Panc1 (cell line): ENCODE results near the gene SMIM7. TPM values are rescaled to one million over a fixed set of nuclear protein-coding genes. Genes with fewer than 3 reads are reported as not detected.

Experiments used
- ATAC-seq: fragments of 200-7000 bp; cut with Tn5 transposase; 2 replicates; pipeline ENCODE4 v1.9.1; 2020; ENCODE audit warnings: mild to moderate bottlenecking, moderate library complexity
- BruUV-seq: library from RNA; stranded (reverse); fragments of 400-500 nt; replicated peaks from 2 replicates; lab custom pipeline; 2021; lab: Mats Ljungman, UMichigan
- CTCF ChIA-PET: fragments of 300-600 bp; sonication (Branson Sonifier 250); formaldehyde crosslinking; loops from one replicate; lab custom pipeline; 2022; ENCODE audit warnings: antibody characterized with exemption; lab: Charles Lee
- POLR2A ChIA-PET: fragments of 300-600 bp; sonication (Branson Sonifier 250); formaldehyde crosslinking; loops from one replicate; lab custom pipeline; 2022; ENCODE audit warnings: antibody characterized with exemption; lab: Charles Lee
- DNase-seq: peaks from one replicate; pipeline ENCODE4 v3.0.0-alpha.2; 2010; ENCODE audit warnings: low read depth, low spot score
- H3K27ac ChIP-seq: 2 replicates; pipeline ENCODE4 v1.5.1; 2011; ENCODE audit warnings: mild to moderate bottlenecking, low read length, inconsistent platforms
- H3K27me3 ChIP-seq: fragments of 200-500 bp; sonication (Bioruptor generic); 2 replicates; pipeline ENCODE4 v1.6.0; 2014; ENCODE audit warnings: low read length, inconsistent platforms; ENCODE audit not compliant: control insufficient read depth, insufficient read depth
- H3K36me3 ChIP-seq: fragments of 200-500 bp; sonication (Bioruptor generic); 2 replicates; pipeline ENCODE4 v1.5.1; 2014; ENCODE audit warnings: inconsistent platforms, mild to moderate bottlenecking, low read length, moderate library complexity; ENCODE audit not compliant: control insufficient read depth, insufficient read depth
- H3K4me1 ChIP-seq: 2 replicates; pipeline ENCODE4 v1.5.1; 2011; ENCODE audit warnings: inconsistent platforms, mild to moderate bottlenecking, low read length, moderate library complexity; ENCODE audit not compliant: control insufficient read depth, insufficient read depth
- H3K4me3 ChIP-seq, 2 experiments: 2 replicates each; pipeline ENCODE4 v1.5.1; 2011 to 2012; ENCODE audit warnings: low read depth in 2 of 2, low read length in 2 of 2, mild to moderate bottlenecking in 2 of 2, inconsistent platforms in 1 of 2, moderate library complexity in 1 of 2
- H3K9me3 ChIP-seq: fragments of 200-500 bp; sonication (Bioruptor generic); 2 replicates; pipeline ENCODE4 v1.5.1; 2014; ENCODE audit warnings: low read depth, mild to moderate bottlenecking, inconsistent platforms, low read length, moderate library complexity; ENCODE audit not compliant: control insufficient read depth, insufficient read depth
- CTCF ChIP-seq: fragments of 450-650 bp; IDR thresholded peaks from 2 replicates; pipeline ENCODE4 v1.5.1; 2017; ENCODE audit warnings: mild to moderate bottlenecking
- POLR2AphosphoS5 ChIP-seq: IDR thresholded peaks from 2 replicates; pipeline ENCODE4 v1.6.1; 2012; ENCODE audit warnings: mild to moderate bottlenecking, low read depth, low read length, moderate library complexity
- SIN3A ChIP-seq: IDR thresholded peaks from 2 replicates; pipeline ENCODE4 v1.6.1; 2012; ENCODE audit warnings: low read depth, mild to moderate bottlenecking, low read length, moderate library complexity, borderline replicate concordance; ENCODE audit not compliant: insufficient read depth
- TCF7L2 ChIP-seq: IDR thresholded peaks from 2 replicates; pipeline ENCODE4 v1.6.1; 2011; ENCODE audit warnings: mild to moderate bottlenecking, low read depth, low read length, inconsistent platforms
- in situ Hi-C: cut with HindIII; loops from 2 replicates; pipeline ENCODE4 v1.10.0; 2016; ENCODE audit warnings: low sequenced_read_pairs, low pct_unique_long_range_greater_than_20kb
- intact Hi-C: fragments of 100-400 bp; cut with micrococcal nuclease; formaldehyde crosslinking; loops from one replicate; pipeline ENCODE4 v1.10.0; 2022; ENCODE audit not compliant: unreplicated experiment
- total RNA-seq: library from RNA; stranded (reverse); gene quantifications from one replicate; pipeline ENCODE4 v1.2.1, GENCODE V29; 2021; ENCODE audit not compliant: unreplicated experiment
- TF ChIP-seq, protein P1 (sequence below), 2 experiments: IDR thresholded peaks; 2 replicates each; pipeline ENCODE4 v1.6.1; 2011 to 2012; ENCODE audit warnings: low read depth in 2 of 2, control low read depth in 1 of 2, low read length in 1 of 2, mild to moderate bottlenecking in 1 of 2, moderate library complexity in 1 of 2; ENCODE audit not compliant: insufficient read depth in 1 of 2

The SMIM7 gene
- total RNA-seq, 1 experiment from 2014 or later, result 70.7 TPM

GRCh38 chr19:16649734-16650133 is 10.2 kb downstream of the SMIM7 start:
- Histone ChIP-seq H3K9me3 (no peaks in the 10 kb centered on the region), H3K27me3 (no peaks in the 10 kb centered on the region), H3K4me3 (no peak overlapping the region), H3K36me3 (no peaks in the 10 kb centered on the region; the same call in none of the 2 replicates), H3K4me1 (no peaks in the 10 kb centered on the region), H3K27ac (no peak overlapping the region)
- ChIA-PET CTCF (no interaction called here), POLR2A (no interaction called here)
- TF ChIP-seq TCF7L2, result no peak
- TF ChIP-seq POLR2AphosphoS5, result peak; percentile 29; the same call in 1 of the 2 replicates
- no peak for TF ChIP-seq CTCF
- no peak for TF ChIP-seq SIN3A
- TSS peak; percentile 18 for BruUV-seq
- intact Hi-C loops (no loop called here), in situ Hi-C loops (no loop called here)
- ATAC-seq, result no peak
- no peak for DNase-seq

GRCh38 chr19:16645140-16645539 is 14.8 kb downstream of the SMIM7 start:
- Histone ChIP-seq H3K4me1 (no peaks in the 10 kb centered on the region), H3K36me3 (no peaks in the 10 kb centered on the region; the same call in 1 of the 2 replicates), H3K9me3 (no peaks in the 10 kb centered on the region), H3K4me3 (no peak overlapping the region), H3K27me3 (no peaks in the 10 kb centered on the region), H3K27ac (no peak overlapping the region)
- in situ Hi-C loops, result no loop called here
- ChIA-PET CTCF (no interaction called here), POLR2A (no interaction called here)
- intact Hi-C loops, result no loop called here
- ATAC-seq, result no peak
- no peak for DNase-seq
- BruUV-seq, result no TSS peak
- TF ChIP-seq POLR2AphosphoS5 (no peak), CTCF (no peak)
- TF ChIP-seq, protein P1, sequence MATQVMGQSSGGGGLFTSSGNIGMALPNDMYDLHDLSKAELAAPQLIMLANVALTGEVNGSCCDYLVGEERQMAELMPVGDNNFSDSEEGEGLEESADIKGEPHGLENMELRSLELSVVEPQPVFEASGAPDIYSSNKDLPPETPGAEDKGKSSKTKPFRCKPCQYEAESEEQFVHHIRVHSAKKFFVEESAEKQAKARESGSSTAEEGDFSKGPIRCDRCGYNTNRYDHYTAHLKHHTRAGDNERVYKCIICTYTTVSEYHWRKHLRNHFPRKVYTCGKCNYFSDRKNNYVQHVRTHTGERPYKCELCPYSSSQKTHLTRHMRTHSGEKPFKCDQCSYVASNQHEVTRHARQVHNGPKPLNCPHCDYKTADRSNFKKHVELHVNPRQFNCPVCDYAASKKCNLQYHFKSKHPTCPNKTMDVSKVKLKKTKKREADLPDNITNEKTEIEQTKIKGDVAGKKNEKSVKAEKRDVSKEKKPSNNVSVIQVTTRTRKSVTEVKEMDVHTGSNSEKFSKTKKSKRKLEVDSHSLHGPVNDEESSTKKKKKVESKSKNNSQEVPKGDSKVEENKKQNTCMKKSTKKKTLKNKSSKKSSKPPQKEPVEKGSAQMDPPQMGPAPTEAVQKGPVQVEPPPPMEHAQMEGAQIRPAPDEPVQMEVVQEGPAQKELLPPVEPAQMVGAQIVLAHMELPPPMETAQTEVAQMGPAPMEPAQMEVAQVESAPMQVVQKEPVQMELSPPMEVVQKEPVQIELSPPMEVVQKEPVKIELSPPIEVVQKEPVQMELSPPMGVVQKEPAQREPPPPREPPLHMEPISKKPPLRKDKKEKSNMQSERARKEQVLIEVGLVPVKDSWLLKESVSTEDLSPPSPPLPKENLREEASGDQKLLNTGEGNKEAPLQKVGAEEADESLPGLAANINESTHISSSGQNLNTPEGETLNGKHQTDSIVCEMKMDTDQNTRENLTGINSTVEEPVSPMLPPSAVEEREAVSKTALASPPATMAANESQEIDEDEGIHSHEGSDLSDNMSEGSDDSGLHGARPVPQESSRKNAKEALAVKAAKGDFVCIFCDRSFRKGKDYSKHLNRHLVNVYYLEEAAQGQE (IDR thresholded peaks at IDR 0.05; ENCODE audit: insufficient read depth in 1 of 2, low read depth in 2 of 2, low read length in 1 of 2), result no peak
